Measurements from ENCODE around the gene NUTF2. TPM values are rescaled to one million over a fixed set of nuclear protein-coding genes. Genes with fewer than 3 reads are reported as not detected.
"Not testable (repeated sequence)": the region's sequence is repeated elsewhere in the genome, so short reads cannot be mapped to it uniquely, and the experiment has no call there.

Gene NUTF2
- total RNA-seq, 4 donors from 2014 or later = 60.1 to 210 (median 114) TPM

DNA sequence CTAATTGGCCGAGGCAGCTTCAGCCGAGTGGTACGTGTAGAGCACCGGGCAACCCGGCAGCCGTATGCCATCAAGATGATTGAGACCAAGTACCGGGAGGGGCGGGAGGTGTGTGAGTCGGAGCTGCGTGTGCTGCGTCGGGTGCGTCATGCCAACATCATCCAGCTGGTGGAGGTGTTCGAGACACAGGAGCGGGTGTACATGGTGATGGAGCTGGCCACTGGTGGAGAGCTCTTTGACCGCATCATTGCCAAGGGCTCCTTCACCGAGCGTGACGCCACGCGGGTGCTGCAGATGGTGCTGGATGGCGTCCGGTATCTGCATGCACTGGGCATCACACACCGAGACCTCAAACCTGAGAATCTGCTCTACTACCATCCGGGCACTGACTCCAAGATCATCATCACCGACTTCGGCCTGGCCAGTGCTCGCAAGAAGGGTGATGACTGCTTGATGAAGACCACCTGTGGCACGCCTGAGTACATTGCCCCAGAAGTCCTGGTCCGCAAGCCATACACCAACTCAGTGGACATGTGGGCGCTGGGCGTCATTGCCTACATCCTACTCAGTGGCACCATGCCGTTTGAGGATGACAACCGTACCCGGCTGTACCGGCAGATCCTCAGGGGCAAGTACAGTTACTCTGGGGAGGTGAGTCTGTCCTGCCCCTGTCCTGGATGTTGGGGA is 62.5 kb downstream of the NUTF2 start:
- H3K36me3 ChIP-seq = peaks cover 0 to 34% of the 10 kb centered on the region in 2 donors
- ATAC-seq = no peak
- intact Hi-C loops (cut with DNase I; ENCODE audit: low total_unique reads) = no loop called here

DNA sequence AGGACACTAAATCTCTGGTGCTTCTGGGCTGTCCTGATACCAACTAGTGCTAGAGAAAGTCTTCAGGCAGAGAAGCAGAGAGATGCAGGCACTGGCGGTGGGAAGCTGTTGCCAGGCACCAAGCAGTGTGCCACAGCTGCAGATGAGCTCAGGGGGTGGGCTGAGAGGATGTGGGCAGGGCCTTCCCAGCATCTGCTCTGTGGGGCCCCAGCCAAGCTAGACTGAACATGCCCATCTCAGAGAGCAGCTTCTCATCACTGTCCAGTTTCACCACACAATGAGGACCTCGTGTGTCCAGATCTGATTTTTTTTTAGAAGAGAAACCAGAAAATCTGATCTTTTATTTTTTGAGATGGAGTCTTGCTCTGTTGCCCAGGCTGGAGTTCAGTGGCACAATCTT is 63.4 kb downstream of the NUTF2 start:
- H3K36me3 ChIP-seq = peaks cover 0 to 34% of the 10 kb centered on the region in 2 donors
- H3K4me3 ChIP-seq = no peak overlapping the region
- H3K27me3 ChIP-seq = no peaks in the 10 kb centered on the region
- intact Hi-C loops (cut with DNase I; ENCODE audit: low total_unique reads) (no loop called here), in situ Hi-C loops (cut with MboI; ENCODE audit: low sequenced_read_pairs in 4 of 4) (no loop called here)
- no peak for DNase-seq
- peaks cover 20 to 26% of the 10 kb centered on the region in 2 donors for H3K4me1 ChIP-seq
- no peak for ATAC-seq
- no peak overlapping the region for H3K27ac ChIP-seq
- TF ChIP-seq, protein P1, sequence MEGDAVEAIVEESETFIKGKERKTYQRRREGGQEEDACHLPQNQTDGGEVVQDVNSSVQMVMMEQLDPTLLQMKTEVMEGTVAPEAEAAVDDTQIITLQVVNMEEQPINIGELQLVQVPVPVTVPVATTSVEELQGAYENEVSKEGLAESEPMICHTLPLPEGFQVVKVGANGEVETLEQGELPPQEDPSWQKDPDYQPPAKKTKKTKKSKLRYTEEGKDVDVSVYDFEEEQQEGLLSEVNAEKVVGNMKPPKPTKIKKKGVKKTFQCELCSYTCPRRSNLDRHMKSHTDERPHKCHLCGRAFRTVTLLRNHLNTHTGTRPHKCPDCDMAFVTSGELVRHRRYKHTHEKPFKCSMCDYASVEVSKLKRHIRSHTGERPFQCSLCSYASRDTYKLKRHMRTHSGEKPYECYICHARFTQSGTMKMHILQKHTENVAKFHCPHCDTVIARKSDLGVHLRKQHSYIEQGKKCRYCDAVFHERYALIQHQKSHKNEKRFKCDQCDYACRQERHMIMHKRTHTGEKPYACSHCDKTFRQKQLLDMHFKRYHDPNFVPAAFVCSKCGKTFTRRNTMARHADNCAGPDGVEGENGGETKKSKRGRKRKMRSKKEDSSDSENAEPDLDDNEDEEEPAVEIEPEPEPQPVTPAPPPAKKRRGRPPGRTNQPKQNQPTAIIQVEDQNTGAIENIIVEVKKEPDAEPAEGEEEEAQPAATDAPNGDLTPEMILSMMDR (IDR thresholded peaks at IDR 0.05 in 4 of 5, conservative IDR thresholded peaks at IDR 0.05 in 1 of 5) = no peak
- no peak for TF ChIP-seq POLR2A (IDR thresholded peaks at IDR 0.05)
- no peaks in the 10 kb centered on the region for H3K9me3 ChIP-seq

More for the DNA sequence above, 62.5 kb downstream of the NUTF2 start:
- no peak overlapping the region for H3K4me3 ChIP-seq
- no peak for DNase-seq
- no peak overlapping the region for H3K27ac ChIP-seq
- peaks cover 12 to 19% of the 10 kb centered on the region in 2 donors for H3K4me1 ChIP-seq
- H3K9me3 ChIP-seq = no peaks in the 10 kb centered on the region
- TF ChIP-seq, protein P1 (IDR thresholded peaks at IDR 0.05 in 4 of 5, conservative IDR thresholded peaks at IDR 0.05 in 1 of 5) = no peak
- no peak for TF ChIP-seq POLR2A (IDR thresholded peaks at IDR 0.05)
- in situ Hi-C loops (cut with MboI; ENCODE audit: low sequenced_read_pairs in 4 of 4) = no loop called here
- H3K27me3 ChIP-seq = no peaks in the 10 kb centered on the region

DNA sequence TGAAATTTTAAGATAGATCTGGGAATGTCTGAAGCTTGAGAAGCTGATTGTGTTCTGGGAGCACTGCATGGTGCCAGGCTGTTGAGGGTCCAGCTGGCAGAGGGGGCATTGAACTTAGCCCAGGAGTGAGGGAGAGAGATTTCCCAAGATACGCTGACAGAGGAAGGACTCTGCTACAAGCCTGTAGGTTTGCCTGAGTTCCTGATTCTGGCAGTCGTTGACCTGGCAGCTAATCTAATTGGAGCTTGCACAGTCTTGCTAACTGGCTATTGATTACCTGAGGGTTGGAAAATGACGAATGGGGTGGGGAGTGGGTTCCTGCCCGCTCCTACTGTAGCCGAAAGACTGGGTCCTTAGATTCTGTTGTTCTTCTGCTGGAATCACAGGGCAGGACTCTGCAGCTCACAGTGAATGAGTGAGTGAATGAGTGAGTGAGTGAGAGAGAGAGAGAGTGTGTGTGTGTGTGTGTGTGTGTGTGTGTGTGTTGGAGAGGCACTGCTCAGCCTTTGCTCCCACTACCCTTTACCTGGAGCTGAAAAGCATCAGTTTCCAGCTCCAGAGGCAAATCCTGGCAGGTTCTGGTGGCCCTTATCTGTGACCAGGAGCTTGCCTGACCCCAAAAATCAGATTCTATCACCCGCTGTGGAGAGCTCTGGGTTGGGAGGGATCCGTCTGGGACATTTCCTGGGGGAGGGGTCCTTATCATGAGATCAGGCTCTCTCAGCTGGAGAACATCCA is 68.2 kb downstream of the NUTF2 start:
- in situ Hi-C loops (cut with MboI; ENCODE audit: low sequenced_read_pairs in 4 of 4) (no loop called here), intact Hi-C loops (cut with DNase I; ENCODE audit: low total_unique reads) (no loop called here)
- Histone ChIP-seq H3K4me1 (peaks cover 58 to 59% of the 10 kb centered on the region in 2 donors), H3K4me3 (no peak overlapping the region), H3K36me3 (peaks cover 0 to 20% of the 10 kb centered on the region in 2 donors), H3K27ac (peak overlapping the region; percentile 86 to 99 (median 95)), H3K9me3 (no peaks in the 10 kb centered on the region), H3K27me3 (no peaks in the 10 kb centered on the region)
- no peak for TF ChIP-seq POLR2A (IDR thresholded peaks at IDR 0.05)
- TF ChIP-seq, protein P1 (IDR thresholded peaks at IDR 0.05 in 4 of 5, conservative IDR thresholded peaks at IDR 0.05 in 1 of 5) = no peak
- ATAC-seq (no peak), DNase-seq (no peak)

DNA sequence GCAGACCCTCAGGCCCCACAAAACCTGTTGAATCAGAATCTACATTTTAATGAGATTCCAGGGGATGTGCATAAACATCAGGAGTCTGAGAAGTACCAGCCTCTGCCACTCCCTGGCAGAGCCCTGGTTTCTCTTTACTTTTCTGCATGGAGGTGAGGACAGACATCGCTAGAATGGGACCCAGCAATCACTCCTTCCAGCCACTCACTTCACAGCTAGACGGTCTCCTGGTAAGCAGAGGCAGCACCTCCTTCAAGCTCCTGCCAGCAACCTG is 68.7 kb downstream of the NUTF2 start:
- H3K9me3 ChIP-seq; in situ Hi-C loops (cut with MboI; ENCODE audit: low sequenced_read_pairs in 4 of 4); DNase-seq; intact Hi-C loops (cut with DNase I; ENCODE audit: low total_unique reads); H3K27me3 ChIP-seq; H3K4me3 ChIP-seq; ATAC-seq: not testable (repeated sequence)
- Histone ChIP-seq H3K27ac (peak overlapping the region; percentile 86 to 99 (median 95)), H3K4me1 (peaks cover 64% of the 10 kb centered on the region in 2 donors), H3K36me3 (peaks cover 0 to 14% of the 10 kb centered on the region in 2 donors)
